HL-60 (cell line): ENCODE data around the gene ZNF442.

Experiments
- DNase-seq, 2 experiments: peaks; one replicate each; pipeline ENCODE4 v3.0.0-alpha.2; 2010 to 2020; ENCODE audit warnings: low read depth in 1 of 2, low spot score in 1 of 2
- H3K27ac ChIP-seq: fragments of 250-450 bp; sonication (Bioruptor Pico); replicated peaks from 2 replicates; pipeline ENCODE4 v1.5.1; 2020; ENCODE audit warnings: mild to moderate bottlenecking, moderate library complexity
- H3K27me3 ChIP-seq: fragments of 250-450 bp; sonication (Bioruptor Pico); 2 replicates; pipeline ENCODE4 v1.5.1; 2021; ENCODE audit warnings: mild to moderate bottlenecking, moderate library complexity; ENCODE audit not compliant: insufficient read depth, poor library complexity, severe bottlenecking
- H3K4me3 ChIP-seq: replicated peaks from 2 replicates; pipeline ENCODE4 v1.5.1; 2011; ENCODE audit warnings: mild to moderate bottlenecking, control low read depth, low read length; ENCODE audit not compliant: insufficient read depth
- GABPA ChIP-seq: IDR thresholded peaks from 2 replicates; pipeline ENCODE4 v1.6.1; 2012; ENCODE audit warnings: low read depth
- POLR2AphosphoS5 ChIP-seq: IDR thresholded peaks from 2 replicates; pipeline ENCODE4 v1.6.1; 2012; ENCODE audit warnings: low read depth
- SPI1 ChIP-seq: IDR thresholded peaks from 2 replicates; pipeline ENCODE4 v1.6.1; 2012; ENCODE audit warnings: low read depth, mild to moderate bottlenecking, borderline replicate concordance
- TF ChIP-seq, protein P1 (sequence below): IDR thresholded peaks from 2 replicates; pipeline ENCODE4 v1.6.1; 2012; ENCODE audit warnings: low read depth; ENCODE audit not compliant: insufficient replicate concordance
- TF ChIP-seq, protein P2 (sequence below): IDR thresholded peaks from one replicate; pipeline ENCODE4 v1.5.1; 2011; ENCODE audit warnings: low read length, control low read depth, inconsistent platforms; ENCODE audit not compliant: insufficient read depth

Gene ZNF442

DNA sequence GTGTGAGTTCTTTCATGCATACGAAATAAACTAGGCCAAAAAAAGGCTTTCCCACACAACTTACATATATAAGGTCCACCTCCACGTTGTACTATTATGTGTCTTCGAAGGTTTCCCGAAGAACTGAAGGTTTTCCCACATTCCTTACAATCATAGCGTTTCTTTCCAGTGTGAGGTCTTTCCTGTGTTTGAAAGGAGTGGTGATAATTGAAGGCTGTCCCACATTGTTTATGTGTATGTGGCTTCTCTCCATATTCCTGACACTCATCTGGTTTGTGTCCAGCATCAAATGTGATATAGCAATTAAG is 14.6 kb downstream of the ZNF442 start:
- H3K27me3 ChIP-seq = no peaks in the 10 kb centered on the region
- H3K27ac ChIP-seq = no peak overlapping the region
- no peak overlapping the region for H3K4me3 ChIP-seq
- TF ChIP-seq, protein P1, sequence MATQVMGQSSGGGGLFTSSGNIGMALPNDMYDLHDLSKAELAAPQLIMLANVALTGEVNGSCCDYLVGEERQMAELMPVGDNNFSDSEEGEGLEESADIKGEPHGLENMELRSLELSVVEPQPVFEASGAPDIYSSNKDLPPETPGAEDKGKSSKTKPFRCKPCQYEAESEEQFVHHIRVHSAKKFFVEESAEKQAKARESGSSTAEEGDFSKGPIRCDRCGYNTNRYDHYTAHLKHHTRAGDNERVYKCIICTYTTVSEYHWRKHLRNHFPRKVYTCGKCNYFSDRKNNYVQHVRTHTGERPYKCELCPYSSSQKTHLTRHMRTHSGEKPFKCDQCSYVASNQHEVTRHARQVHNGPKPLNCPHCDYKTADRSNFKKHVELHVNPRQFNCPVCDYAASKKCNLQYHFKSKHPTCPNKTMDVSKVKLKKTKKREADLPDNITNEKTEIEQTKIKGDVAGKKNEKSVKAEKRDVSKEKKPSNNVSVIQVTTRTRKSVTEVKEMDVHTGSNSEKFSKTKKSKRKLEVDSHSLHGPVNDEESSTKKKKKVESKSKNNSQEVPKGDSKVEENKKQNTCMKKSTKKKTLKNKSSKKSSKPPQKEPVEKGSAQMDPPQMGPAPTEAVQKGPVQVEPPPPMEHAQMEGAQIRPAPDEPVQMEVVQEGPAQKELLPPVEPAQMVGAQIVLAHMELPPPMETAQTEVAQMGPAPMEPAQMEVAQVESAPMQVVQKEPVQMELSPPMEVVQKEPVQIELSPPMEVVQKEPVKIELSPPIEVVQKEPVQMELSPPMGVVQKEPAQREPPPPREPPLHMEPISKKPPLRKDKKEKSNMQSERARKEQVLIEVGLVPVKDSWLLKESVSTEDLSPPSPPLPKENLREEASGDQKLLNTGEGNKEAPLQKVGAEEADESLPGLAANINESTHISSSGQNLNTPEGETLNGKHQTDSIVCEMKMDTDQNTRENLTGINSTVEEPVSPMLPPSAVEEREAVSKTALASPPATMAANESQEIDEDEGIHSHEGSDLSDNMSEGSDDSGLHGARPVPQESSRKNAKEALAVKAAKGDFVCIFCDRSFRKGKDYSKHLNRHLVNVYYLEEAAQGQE = no peak
- no peak for TF ChIP-seq SPI1
- TF ChIP-seq, protein P2, sequence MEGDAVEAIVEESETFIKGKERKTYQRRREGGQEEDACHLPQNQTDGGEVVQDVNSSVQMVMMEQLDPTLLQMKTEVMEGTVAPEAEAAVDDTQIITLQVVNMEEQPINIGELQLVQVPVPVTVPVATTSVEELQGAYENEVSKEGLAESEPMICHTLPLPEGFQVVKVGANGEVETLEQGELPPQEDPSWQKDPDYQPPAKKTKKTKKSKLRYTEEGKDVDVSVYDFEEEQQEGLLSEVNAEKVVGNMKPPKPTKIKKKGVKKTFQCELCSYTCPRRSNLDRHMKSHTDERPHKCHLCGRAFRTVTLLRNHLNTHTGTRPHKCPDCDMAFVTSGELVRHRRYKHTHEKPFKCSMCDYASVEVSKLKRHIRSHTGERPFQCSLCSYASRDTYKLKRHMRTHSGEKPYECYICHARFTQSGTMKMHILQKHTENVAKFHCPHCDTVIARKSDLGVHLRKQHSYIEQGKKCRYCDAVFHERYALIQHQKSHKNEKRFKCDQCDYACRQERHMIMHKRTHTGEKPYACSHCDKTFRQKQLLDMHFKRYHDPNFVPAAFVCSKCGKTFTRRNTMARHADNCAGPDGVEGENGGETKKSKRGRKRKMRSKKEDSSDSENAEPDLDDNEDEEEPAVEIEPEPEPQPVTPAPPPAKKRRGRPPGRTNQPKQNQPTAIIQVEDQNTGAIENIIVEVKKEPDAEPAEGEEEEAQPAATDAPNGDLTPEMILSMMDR = no peak
- no peak for TF ChIP-seq POLR2AphosphoS5
- no peak for TF ChIP-seq GABPA
- DNase-seq = no peak

DNA sequence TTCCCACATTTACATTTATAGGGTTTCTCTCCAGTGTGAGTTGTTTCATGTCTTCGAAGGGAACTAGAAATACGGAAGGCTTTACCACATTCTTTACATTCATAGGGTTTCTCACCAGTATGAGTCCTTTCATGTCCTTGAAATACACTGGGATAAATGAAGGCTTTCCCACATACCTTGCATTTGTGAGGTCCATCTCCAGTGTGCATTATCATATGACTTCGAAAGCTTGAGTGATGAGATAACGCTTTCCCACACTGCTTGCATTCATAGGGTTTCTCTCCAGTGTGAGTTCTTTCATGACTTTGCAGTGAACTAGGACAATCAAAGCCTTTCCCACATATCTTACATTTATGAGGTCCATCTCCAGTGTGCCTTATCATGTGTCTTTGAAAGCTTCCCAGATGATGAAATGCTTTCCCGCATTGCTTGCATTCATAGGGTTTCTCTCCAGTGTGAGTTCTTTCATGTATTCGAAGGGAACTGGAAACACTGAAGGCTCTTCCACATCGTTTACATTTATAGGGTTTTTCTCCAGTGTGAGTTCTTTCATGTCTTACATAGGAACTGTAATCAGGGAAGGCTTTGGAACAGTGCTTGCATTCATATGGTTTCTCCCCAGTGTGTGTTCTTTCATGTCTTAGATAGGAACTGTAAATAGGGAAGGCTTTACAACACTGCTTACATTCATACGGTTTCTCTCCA is 15.1 kb downstream of the ZNF442 start:
- no peak overlapping the region for H3K4me3 ChIP-seq
- no peaks in the 10 kb centered on the region for H3K27me3 ChIP-seq
- no peak for DNase-seq
- no peak overlapping the region for H3K27ac ChIP-seq
- TF ChIP-seq GABPA = no peak
- TF ChIP-seq SPI1 = no peak
- TF ChIP-seq, protein P2 = no peak
- no peak for TF ChIP-seq POLR2AphosphoS5
- TF ChIP-seq, protein P1 = no peak

DNA sequence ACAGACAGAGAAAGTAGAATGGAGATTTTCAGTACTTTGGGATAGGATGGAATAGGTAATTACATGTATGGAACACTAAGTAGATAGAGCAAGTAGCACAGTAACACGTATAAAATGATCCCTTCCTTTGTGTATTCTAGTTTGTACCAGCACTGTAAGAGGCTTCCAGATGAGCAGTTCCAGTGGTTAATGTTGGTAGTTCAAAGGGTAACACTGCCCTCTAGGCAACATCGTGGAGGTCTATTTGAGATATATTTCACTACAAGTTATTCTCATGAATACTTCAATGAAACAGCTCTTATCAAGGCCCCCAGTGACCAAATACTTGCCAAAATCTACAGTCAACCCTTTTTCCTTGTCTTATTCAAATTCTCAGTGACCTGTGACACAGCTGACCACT is 18.6 kb downstream of the ZNF442 start:
- Histone ChIP-seq H3K4me3 (no peak overlapping the region), H3K27ac (no peak overlapping the region), H3K27me3 (no peaks in the 10 kb centered on the region)
- TF ChIP-seq, protein P2 = no peak
- TF ChIP-seq POLR2AphosphoS5 = no peak
- TF ChIP-seq SPI1 = no peak
- no peak for TF ChIP-seq GABPA
- TF ChIP-seq, protein P1 = no peak
- no peak for DNase-seq
